ENCODE measurements around the gene SLC1A2. TPM values are rescaled to one million over a fixed set of nuclear protein-coding genes. Genes with fewer than 3 reads are reported as not detected.
A peak's percentile ranks its signal among the peaks of the same experiment; 100 is the strongest.

SLC1A2 gene
- total RNA-seq, 4 donors from 2014 or later, result 1.0 to 3.4 (median 2.0) TPM

GRCh38 chr11:35419830-35420333 lies 524 bp upstream of the SLC1A2 start:
- Histone ChIP-seq H3K4me3 (peak overlapping the region; percentile 60), H3K4me1 (peaks cover 25% of the 10 kb centered on the region), H3K9me3 (no peaks in the 10 kb centered on the region), H3K36me3 (no peaks in the 10 kb centered on the region), H3K27ac (no peak overlapping the region), H3K27me3 (peaks cover 48% of the 10 kb centered on the region)
- 11% methylated on average over 26 of the region's 41 CpGs for WGBS
- TF ChIP-seq POLR2AphosphoS5 (IDR thresholded peaks at IDR 0.05), result no peak
- TF ChIP-seq CTCF (IDR thresholded peaks at IDR 0.05), result no peak
- TF ChIP-seq POLR2A (IDR thresholded peaks at IDR 0.05), result no peak
- TF ChIP-seq EP300 (IDR thresholded peaks at IDR 0.05), result no peak
- no peak for DNase-seq (ENCODE audit: low spot score in 2 of 2)

- Histone ChIP-seq H3K4me3 (peak overlapping the region; percentile 60), H3K4me1 (peaks cover 25% of the 10 kb centered on the region), H3K27ac (no peak overlapping the region), H3K36me3 (no peaks in the 10 kb centered on the region), H3K27me3 (peaks cover 48% of the 10 kb centered on the region), H3K9me3 (no peaks in the 10 kb centered on the region)
- no peak for DNase-seq (ENCODE audit: low spot score in 2 of 2)
- WGBS, result 7% methylated on average over 40 of the region's 69 CpGs
- TF ChIP-seq EP300 (IDR thresholded peaks at IDR 0.05) (no peak), POLR2AphosphoS5 (IDR thresholded peaks at IDR 0.05) (no peak)
Measured at GRCh38 chr11:35418282-35419183, 825 bp downstream of the SLC1A2 start.

- no peaks in the 10 kb centered on the region for H3K36me3 ChIP-seq
- no peak overlapping the region for H3K4me3 ChIP-seq
- no peak for TF ChIP-seq POLR2AphosphoS5 (IDR thresholded peaks at IDR 0.05)
- no peak for TF ChIP-seq POLR2A (IDR thresholded peaks at IDR 0.05)
- TF ChIP-seq EP300 (IDR thresholded peaks at IDR 0.05), result no peak
- TF ChIP-seq CTCF (IDR thresholded peaks at IDR 0.05), result no peak
- no peak for DNase-seq (ENCODE audit: low spot score in 2 of 2)
- 76% methylated on average over 2 of the region's 2 CpGs for WGBS
- H3K27me3 ChIP-seq, result peaks cover 45% of the 10 kb centered on the region
- peaks cover 25% of the 10 kb centered on the region for H3K4me1 ChIP-seq
- H3K9me3 ChIP-seq, result no peaks in the 10 kb centered on the region
- no peak overlapping the region for H3K27ac ChIP-seq
Measured at GRCh38 chr11:35415487-35415886, 3.9 kb downstream of the SLC1A2 start.

GRCh38 chr11:35414776-35415175 lies 4.6 kb downstream of the SLC1A2 start:
- peaks cover 38% of the 10 kb centered on the region for H3K27me3 ChIP-seq
- H3K27ac ChIP-seq, result no peak overlapping the region
- peaks cover 18% of the 10 kb centered on the region for H3K4me1 ChIP-seq
- H3K36me3 ChIP-seq, result no peaks in the 10 kb centered on the region
- H3K4me3 ChIP-seq, result no peak overlapping the region
- WGBS, result 58% methylated on average over 2 of the region's 2 CpGs
- DNase-seq (ENCODE audit: low spot score in 2 of 2), result no peak
- no peak for TF ChIP-seq POLR2AphosphoS5 (IDR thresholded peaks at IDR 0.05)
- no peak for TF ChIP-seq CTCF (IDR thresholded peaks at IDR 0.05)
- no peak for TF ChIP-seq POLR2A (IDR thresholded peaks at IDR 0.05)
- no peak for TF ChIP-seq EP300 (IDR thresholded peaks at IDR 0.05)
- H3K9me3 ChIP-seq, result no peaks in the 10 kb centered on the region

- no peaks in the 10 kb centered on the region for H3K36me3 ChIP-seq
- peaks cover 13% of the 10 kb centered on the region for H3K4me1 ChIP-seq
- WGBS, result 64% methylated on average over 6 of the region's 6 CpGs
- DNase-seq (ENCODE audit: low spot score in 2 of 2), result no peak
- H3K4me3 ChIP-seq, result no peak overlapping the region
- peaks cover 33% of the 10 kb centered on the region for H3K27me3 ChIP-seq
- H3K27ac ChIP-seq, result no peak overlapping the region
- H3K9me3 ChIP-seq, result no peaks in the 10 kb centered on the region
- TF ChIP-seq EP300 (IDR thresholded peaks at IDR 0.05) (no peak), CTCF (IDR thresholded peaks at IDR 0.05) (no peak), POLR2AphosphoS5 (IDR thresholded peaks at IDR 0.05) (no peak), POLR2A (IDR thresholded peaks at IDR 0.05) (no peak)
Measured at GRCh38 chr11:35414311-35414710, 5.0 kb downstream of the SLC1A2 start.
